Endothelial cell of umbilical vein (primary cell): ENCODE data around the gene RGSL1. TPM values are rescaled to one million over a fixed set of nuclear protein-coding genes. Genes with fewer than 3 reads are reported as not detected.

ENCODE experiments used
- BruUV-seq: library from RNA; stranded (reverse); fragments of 400-500 nt; replicated peaks from 2 replicates; lab custom pipeline; 2021; lab: Mats Ljungman, UMichigan
- CTCF ChIA-PET: fragments of 300-600, 350-600 bp; sonication (Branson Sonifier 250); formaldehyde crosslinking; loops from one replicate; lab custom pipeline; 2021; ENCODE audit warnings: antibody characterized with exemption, inconsistent platforms; lab: Charles Lee
- POLR2A ChIA-PET: fragments of 300-600, 350-600 bp; sonication (Branson Sonifier 250); formaldehyde crosslinking; loops from one replicate; lab custom pipeline; 2021; ENCODE audit warnings: antibody characterized with exemption, inconsistent platforms; lab: Charles Lee
- DNase-seq: peaks from one replicate; pipeline ENCODE4 v3.0.0-alpha.2; 2011; ENCODE audit warnings: low read depth, low spot score
- FAIRE-seq: peaks from 2 replicates; lab custom pipeline; 2011; peaks lifted over from hg19 to GRCh38; lab: Jason Lieb, UNC
- H2AFZ ChIP-seq: 2 replicates; pipeline ENCODE4 v1.6.0; 2012; ENCODE audit warnings: low read depth, low read length, control low read depth, inconsistent platforms
- H3K27ac ChIP-seq: 2 replicates; pipeline ENCODE4 v1.5.1; 2011; ENCODE audit warnings: low read depth, mild to moderate bottlenecking, control low read depth, low read length, moderate library complexity; ENCODE audit not compliant: insufficient read depth
- H3K27me3 ChIP-seq, 2 experiments: 2 replicates each; pipeline versions ENCODE4 v1.6.0 to v1.6.1; 2011; ENCODE audit warnings: low read length in 2 of 2, mixed read lengths in 1 of 2; ENCODE audit not compliant: control insufficient read depth in 2 of 2, insufficient read depth in 2 of 2
- H3K36me3 ChIP-seq, 2 experiments: 2 replicates in 1 of 2; 3 replicates in 1 of 2; pipeline ENCODE4 v1.5.1; 2011; ENCODE audit warnings: low read length in 2 of 2, mild to moderate bottlenecking in 1 of 2, moderate library complexity in 1 of 2; ENCODE audit not compliant: control insufficient read depth in 2 of 2, insufficient read depth in 2 of 2; ENCODE audit errors: extremely low read depth in 1 of 2
- H3K4me1 ChIP-seq: 3 replicates; pipeline ENCODE4 v1.5.1; 2011; ENCODE audit warnings: mild to moderate bottlenecking, low read length; ENCODE audit not compliant: control insufficient read depth, insufficient read depth; ENCODE audit errors: extremely low read depth
- H3K4me2 ChIP-seq: 2 replicates; pipeline ENCODE4 v1.6.1; 2011; ENCODE audit warnings: low read length, control low read depth, mixed read lengths; ENCODE audit not compliant: insufficient read depth
- H3K4me3 ChIP-seq, 3 experiments: fragments of 200-600 bp in 1 of 3; sonication (generic), shearing (Covaris generic) in 1 of 3; replicated peaks in 1 of 3; 2 replicates each; pipeline ENCODE4 v1.5.1; 2011 to 2016; ENCODE audit warnings: control low read depth in 3 of 3, low read length in 3 of 3, mild to moderate bottlenecking in 2 of 3, inconsistent platforms in 1 of 3, low read depth in 1 of 3, moderate library complexity in 1 of 3; ENCODE audit not compliant: insufficient read depth in 1 of 3
- H3K79me2 ChIP-seq: 2 replicates; pipeline ENCODE4 v1.6.0; 2012; ENCODE audit warnings: low read length, inconsistent platforms; ENCODE audit not compliant: control insufficient read depth, insufficient read depth
- H3K9ac ChIP-seq: replicated peaks from 2 replicates; pipeline ENCODE3; 2011; ENCODE audit warnings: low read length, control low read depth; ENCODE audit not compliant: insufficient read depth; ENCODE audit errors: extremely low read depth
- H3K9me1 ChIP-seq: replicated peaks from 3 replicates; pipeline ENCODE4 v1.6.0; 2011; ENCODE audit warnings: mild to moderate bottlenecking, low read length; ENCODE audit not compliant: control insufficient read depth, insufficient read depth; ENCODE audit errors: extremely low read depth
- H3K9me3 ChIP-seq: replicated peaks from 2 replicates; pipeline ENCODE4 v1.5.1; 2012; ENCODE audit warnings: low read length, inconsistent platforms; ENCODE audit not compliant: control insufficient read depth, insufficient read depth
- H4K20me1 ChIP-seq: replicated peaks from 2 replicates; pipeline ENCODE3; 2011; ENCODE audit warnings: mild to moderate bottlenecking, low read length; ENCODE audit not compliant: control insufficient read depth, insufficient read depth; ENCODE audit errors: extremely low read depth
- CTCF ChIP-seq, 2 donors: IDR thresholded peaks; 1 replicate in 1 of 2; 2 replicates in 1 of 2; pipeline ENCODE4 v1.5.1; 2011; ENCODE audit warnings: low read length in 2 of 2, mild to moderate bottlenecking in 2 of 2, moderate library complexity in 2 of 2, control low read depth in 1 of 2, inconsistent platforms in 1 of 2, low read depth in 1 of 2; ENCODE audit not compliant: insufficient read depth in 1 of 2; ENCODE audit errors: extremely low read depth in 1 of 2
- EZH2 ChIP-seq: IDR thresholded peaks from 2 replicates; pipeline ENCODE4 v1.6.1; 2012; ENCODE audit warnings: borderline replicate concordance, low read depth, mild to moderate bottlenecking, moderate library complexity, low read length, inconsistent platforms; ENCODE audit not compliant: severe bottlenecking
- FOS ChIP-seq: IDR thresholded peaks from 2 replicates; pipeline ENCODE4 v1.6.1; 2011; ENCODE audit warnings: mild to moderate bottlenecking, low read length, moderate library complexity, borderline replicate concordance; ENCODE audit not compliant: insufficient read depth
- GATA2 ChIP-seq: IDR thresholded peaks from 2 replicates; pipeline ENCODE4 v1.7.0; 2011; ENCODE audit warnings: low read depth, mild to moderate bottlenecking, moderate library complexity, mixed read lengths, low read length; ENCODE audit not compliant: insufficient read length, insufficient read depth
- JUN ChIP-seq: IDR thresholded peaks from 2 replicates; pipeline ENCODE4 v1.6.1; 2011; ENCODE audit warnings: borderline replicate concordance, low read depth; ENCODE audit not compliant: insufficient read length, insufficient read depth
- MAX ChIP-seq: IDR thresholded peaks from 2 replicates; pipeline ENCODE4 v1.6.1; 2011; ENCODE audit not compliant: insufficient read depth, insufficient read length
- MYC ChIP-seq: IDR thresholded peaks from one replicate; pipeline ENCODE4 v1.6.1; 2011; ENCODE audit warnings: mild to moderate bottlenecking, low read depth, low read length
- POLR2A ChIP-seq: IDR thresholded peaks from 2 replicates; pipeline ENCODE4 v1.6.1; 2012; ENCODE audit warnings: low read depth, mild to moderate bottlenecking, control low read depth, low read length
- POLR2AphosphoS5 ChIP-seq: IDR thresholded peaks from 2 replicates; pipeline ENCODE4 v1.6.1; 2012; ENCODE audit warnings: low read depth, mild to moderate bottlenecking, control low read depth, low read length, moderate library complexity; ENCODE audit not compliant: insufficient read depth
- dilution Hi-C: fragments of 300-500 bp; cut with MboI; formaldehyde crosslinking; loops from one replicate; pipeline ENCODE4 v1.15.0; 2019; ENCODE audit warnings: low sequenced_read_pairs; ENCODE audit not compliant: extremely low pct_ligation_motif_present
- intact Hi-C: fragments of 100-400 bp; cut with micrococcal nuclease; formaldehyde crosslinking; loops from one replicate; pipeline ENCODE4 v1.10.0; 2022
- polyA plus RNA-seq, 4 experiments: library from polyadenylated mRNA; depleted of rRNA in 3 of 4; stranded (reverse) in 3 of 4; unstranded in 1 of 4; fragments of >200 nt; gene quantifications; 2 replicates each; pipeline versions ENCODE4 v1.2.1 to v1.2.3, GENCODE V29; 2011 to 2012; ENCODE audit warnings: missing spikeins in 1 of 4
- total RNA-seq: library from RNA; stranded (reverse); gene quantifications from 2 replicates; pipeline ENCODE4 v1.2.3, GENCODE V29; 2021

The RGSL1 gene
- total and polyA plus RNA-seq, 2 donors (not counting 3 experiments of a cell fraction or from before 2014, with no cell fraction given) = not detected

- Histone ChIP-seq H3K36me3 (no peaks in the 10 kb centered on the region), H3K9me3 (no peaks in the 10 kb centered on the region), H3K4me3 (no peak overlapping the region), H3K9ac (no peak overlapping the region), H4K20me1 (no peaks in the 10 kb centered on the region), H3K9me1 (no peaks in the 10 kb centered on the region), H3K27ac (no peak overlapping the region), H3K4me2 (no peak overlapping the region), H2AFZ (no peak overlapping the region), H3K4me1 (no peaks in the 10 kb centered on the region), H3K27me3 (no peaks in the 10 kb centered on the region), H3K79me2 (no peaks in the 10 kb centered on the region)
- CTCF ChIA-PET = no interaction called here
- intact Hi-C loops = no loop called here
- POLR2A ChIA-PET = no interaction called here
- TF ChIP-seq MAX = no peak
- no peak for TF ChIP-seq JUN
- TF ChIP-seq FOS = no peak
- no peak for TF ChIP-seq GATA2
- no peak for TF ChIP-seq MYC
- no peak for TF ChIP-seq EZH2
- no peak for TF ChIP-seq CTCF (IDR thresholded peaks at IDR 0.05; ENCODE audit: extremely low read depth in 1 of 2, insufficient read depth in 1 of 2, low read depth in 1 of 2, low read length in 2 of 2)
- no peak for TF ChIP-seq POLR2AphosphoS5
- no peak for TF ChIP-seq POLR2A
- BruUV-seq = no TSS peak
- no peak for FAIRE-seq
- DNase-seq = no peak
- dilution Hi-C loops = no loop called here
Observed at GRCh38 chr1:182552527-182552926, 102.6 kb downstream of the RGSL1 start.
